Thymus (tissue), 14 donors: Measurements from ENCODE around the gene ATXN2. TPM values are rescaled to one million over a fixed set of nuclear protein-coding genes. Genes with fewer than 3 reads are reported as not detected.

Experiments used
- DNase-seq, 9 donors: peaks; one replicate each; pipeline ENCODE4 v3.0.0-alpha.2; 2013; ENCODE audit warnings: low spot score in 9 of 9, low read depth in 6 of 9, missing footprints in 1 of 9
- H3K27ac ChIP-seq, 2 donors: one replicate each; pipeline ENCODE4 v1.5.1; 2013; ENCODE audit warnings: control low read depth in 1 of 2, low read depth in 1 of 2, low read length in 1 of 2, mild to moderate bottlenecking in 1 of 2, moderate library complexity in 1 of 2
- H3K27me3 ChIP-seq, 2 donors: one replicate each; pipeline ENCODE4 v1.5.1; 2013; ENCODE audit warnings: low read length in 1 of 2; ENCODE audit not compliant: control insufficient read depth in 2 of 2, insufficient read depth in 1 of 2
- H3K36me3 ChIP-seq, 2 donors: one replicate each; pipeline ENCODE4 v1.5.1; 2013; ENCODE audit warnings: low read length in 1 of 2, mild to moderate bottlenecking in 1 of 2, moderate library complexity in 1 of 2; ENCODE audit not compliant: control insufficient read depth in 2 of 2, insufficient read depth in 2 of 2
- H3K4me1 ChIP-seq, 2 donors: one replicate each; pipeline ENCODE4 v1.5.1; 2013; ENCODE audit warnings: low read length in 2 of 2; ENCODE audit not compliant: control insufficient read depth in 2 of 2, insufficient read depth in 2 of 2
- H3K4me3 ChIP-seq, 2 donors: one replicate each; pipeline ENCODE4 v1.5.1; 2013; ENCODE audit warnings: low read length in 2 of 2, control low read depth in 1 of 2, mild to moderate bottlenecking in 1 of 2
- H3K9me3 ChIP-seq, 2 donors: one replicate each; pipeline ENCODE4 v1.5.1; 2013; ENCODE audit warnings: low read length in 1 of 2, mild to moderate bottlenecking in 1 of 2; ENCODE audit not compliant: control insufficient read depth in 2 of 2, insufficient read depth in 1 of 2
- WGBS: extraction: QIAGEN DNeasy Blood & Tissue Kit; methylation state at CpG from one replicate; pipeline ENCODE4 v1.1.7; 2013; 5-methylcytosine and 5-hydroxymethylcytosine counted together
- long read RNA-seq, 10 donors: transcript quantifications; one replicate each; lab custom pipeline, GENCODE V29; 2026
- polyA plus RNA-seq: library from polyadenylated mRNA; stranded (reverse); fragments of 200-250 nt; gene quantifications from one replicate; pipeline ENCODE4 v1.2.3, GENCODE V29; 2013
- total RNA-seq: library from RNA; stranded (reverse); fragments of 120-200 nt; gene quantifications from one replicate; pipeline ENCODE4 v1.2.4, GENCODE V29; 2013
- donor health status: healthy.

The ATXN2 gene
- total RNA-seq (11.8 TPM), polyA plus RNA-seq (19.7 TPM)
- long read RNA-seq, donor 1, partial matches to known transcripts, result 0 of 1 reads
- long read RNA-seq, donor 1, other reads (novel, unspliced or antisense), result 0 of 1 reads
- long read RNA-seq, donor 2, result 0 reads
- long read RNA-seq, donor 3, full-length matches to known transcripts, result 4 of 11 reads
- long read RNA-seq, donor 3, partial matches to known transcripts, result 7 of 11 reads
- long read RNA-seq, donor 3, other reads (novel, unspliced or antisense), result 0 of 11 reads
- long read RNA-seq, donor 4, partial matches to known transcripts, result 40 of 41 reads
- long read RNA-seq, donor 4, other reads (novel, unspliced or antisense), result 0 of 41 reads
- long read RNA-seq, donor 5, result 0 reads
- long read RNA-seq, donor 6, result 0 reads
- long read RNA-seq, donor 7, partial matches to known transcripts, result 0 of 4 reads
- long read RNA-seq, donor 7, other reads (novel, unspliced or antisense), result 0 of 4 reads
- long read RNA-seq, donor 8, result 0 reads
- long read RNA-seq, donor 9, partial matches to known transcripts, result 0 of 2 reads
- long read RNA-seq, donor 9, other reads (novel, unspliced or antisense), result 0 of 2 reads
- long read RNA-seq, donor 10, result 0 reads

GRCh38 chr12:111598637-111599452 is at the start of gene ATXN2:
TSS of gene ATXN2 (minus strand) at chr12:111599315. CDS start at chr12:111599034, 281 bp downstream.
- no peaks in the 10 kb centered on the region for H3K36me3 ChIP-seq
- WGBS, result under 1% methylated on average over 118 of the region's 119 CpGs
- peak in 6 of 9 donors; percentile 3 to 83 (median 36) for DNase-seq
- no peaks in the 10 kb centered on the region for H3K27me3 ChIP-seq
- H3K4me3 ChIP-seq, result peak within 1 kb of the TSS; percentile 86 to 98
- peak within 1 kb of the TSS; percentile 51 to 99 for H3K27ac ChIP-seq
- H3K9me3 ChIP-seq, result no peaks in the 10 kb centered on the region
- peaks cover 2 to 12% of the 10 kb centered on the region in 2 donors for H3K4me1 ChIP-seq

GRCh38 chr12:111645433-111645832 is 46.3 kb upstream of the ATXN2 start:
- H3K36me3 ChIP-seq, result peaks cover 63 to 68% of the 10 kb centered on the region in 2 donors
- WGBS, result 95% methylated on average over 5 of the region's 5 CpGs

GRCh38 chr12:111643427-111643826 is 44.3 kb upstream of the ATXN2 start:
- 94% methylated on average over 3 of the region's 3 CpGs for WGBS
- DNase-seq, result no peak

More at GRCh38 chr12:111645433-111645832, 46.3 kb upstream of the ATXN2 start:
- Histone ChIP-seq H3K4me3 (no peak overlapping the region), H3K4me1 (no peaks in the 10 kb centered on the region), H3K27me3 (no peaks in the 10 kb centered on the region), H3K27ac (no peak overlapping the region), H3K9me3 (no peaks in the 10 kb centered on the region)
- DNase-seq, result no peak

GRCh38 chr12:111642681-111643426 is 43.7 kb upstream of the ATXN2 start:
- no peak for DNase-seq
- Histone ChIP-seq H3K4me1 (no peaks in the 10 kb centered on the region), H3K4me3 (no peak overlapping the region), H3K27ac (no peak overlapping the region), H3K36me3 (peaks cover 50 to 61% of the 10 kb centered on the region in 2 donors), H3K27me3 (no peaks in the 10 kb centered on the region), H3K9me3 (no peaks in the 10 kb centered on the region)
- WGBS, result 96% methylated on average over 4 of the region's 4 CpGs

More at GRCh38 chr12:111643427-111643826, 44.3 kb upstream of the ATXN2 start:
- Histone ChIP-seq H3K36me3 (peaks cover 50 to 64% of the 10 kb centered on the region in 2 donors), H3K4me1 (no peaks in the 10 kb centered on the region), H3K27ac (no peak overlapping the region), H3K9me3 (no peaks in the 10 kb centered on the region), H3K27me3 (no peaks in the 10 kb centered on the region), H3K4me3 (no peak overlapping the region)

- Histone ChIP-seq H3K36me3 (peaks cover 32 to 40% of the 10 kb centered on the region in 2 donors), H3K4me1 (peaks cover 0 to 3% of the 10 kb centered on the region in 2 donors), H3K9me3 (no peaks in the 10 kb centered on the region), H3K27me3 (no peaks in the 10 kb centered on the region), H3K4me3 (no peak overlapping the region), H3K27ac (no peak overlapping the region)
- 98% methylated on average over 5 of the region's 5 CpGs for WGBS
- DNase-seq, result no peak
These were observed 41.4 kb upstream of the ATXN2 start for GRCh38 chr12:111640506-111640905.

GRCh38 chr12:111638556-111638955 is 39.4 kb upstream of the ATXN2 start:
- peaks cover 0 to 3% of the 10 kb centered on the region in 2 donors for H3K4me1 ChIP-seq
- H3K36me3 ChIP-seq, result peaks cover 16 to 21% of the 10 kb centered on the region in 2 donors
- no peak overlapping the region for H3K4me3 ChIP-seq
- WGBS, result 96% methylated on average over 6 of the region's 6 CpGs
- no peak for DNase-seq
- no peaks in the 10 kb centered on the region for H3K9me3 ChIP-seq
- no peaks in the 10 kb centered on the region for H3K27me3 ChIP-seq
- H3K27ac ChIP-seq, result no peak overlapping the region

GRCh38 chr12:111636209-111636945 is 37.3 kb upstream of the ATXN2 start:
- 90% methylated on average over 19 of the region's 19 CpGs for WGBS
- DNase-seq, result no peak
- peaks cover 0 to 12% of the 10 kb centered on the region in 2 donors for H3K36me3 ChIP-seq
- no peaks in the 10 kb centered on the region for H3K27me3 ChIP-seq
- H3K4me3 ChIP-seq, result no peak overlapping the region
- H3K4me1 ChIP-seq, result peaks cover 0 to 3% of the 10 kb centered on the region in 2 donors
- H3K9me3 ChIP-seq, result no peaks in the 10 kb centered on the region
- H3K27ac ChIP-seq, result peak overlapping the region in 1 of 2 donors; percentile 60

GRCh38 chr12:111635524-111635923 is 36.4 kb upstream of the ATXN2 start:
- DNase-seq, result peak in 1 of 9 donors; percentile 12
- Histone ChIP-seq H3K27ac (no peak overlapping the region), H3K36me3 (peaks cover 0 to 8% of the 10 kb centered on the region in 2 donors), H3K4me1 (peaks cover 0 to 3% of the 10 kb centered on the region in 2 donors), H3K4me3 (no peak overlapping the region), H3K9me3 (no peaks in the 10 kb centered on the region), H3K27me3 (no peaks in the 10 kb centered on the region)
- WGBS, result 73% methylated on average over 8 of the region's 8 CpGs
